ENCODE data around the gene C19orf33. TPM values are rescaled to one million over a fixed set of nuclear protein-coding genes. Genes with fewer than 3 reads are reported as not detected.

C19orf33 gene
- total RNA-seq, 1 donor from 2014 or later = 267 TPM

GRCh38 chr19:38316477-38317067, 12.5 kb downstream of the C19orf33 start:
- no peak for DNase-seq (ENCODE audit: low read depth)
- peak overlapping the region; percentile 51 for H3K4me3 ChIP-seq (ENCODE audit: low read depth, low read length)

GRCh38 chr19:38317104-38317612, 13.1 kb downstream of the C19orf33 start:
- H3K4me3 ChIP-seq (ENCODE audit: low read depth, low read length) = no peak overlapping the region
- TF ChIP-seq CTCF (conservative IDR thresholded peaks at IDR 0.05; ENCODE audit: low read depth, low read length) = no peak
- DNase-seq (ENCODE audit: low read depth) = no peak

More at GRCh38 chr19:38316477-38317067, 12.5 kb downstream of the C19orf33 start:
- TF ChIP-seq CTCF (conservative IDR thresholded peaks at IDR 0.05; ENCODE audit: low read depth, low read length) = no peak

GRCh38 chr19:38318660-38319059, 14.6 kb downstream of the C19orf33 start:
- no peak for TF ChIP-seq CTCF (conservative IDR thresholded peaks at IDR 0.05; ENCODE audit: low read depth, low read length)
- no peak for DNase-seq (ENCODE audit: low read depth)
- H3K4me3 ChIP-seq (ENCODE audit: low read depth, low read length) = no peak overlapping the region

GRCh38 chr19:38319421-38320258, 15.6 kb downstream of the C19orf33 start, which contains the start of gene KCNK6:
Gene KCNK6, plus strand, starts transcription at chr19:38319845. Its CDS starts 106 bp downstream, at chr19:38319951.
- DNase-seq (ENCODE audit: low read depth) = no peak
- peak within 1 kb of the TSS; percentile 82 for H3K4me3 ChIP-seq (ENCODE audit: low read depth, low read length)
- TF ChIP-seq CTCF (conservative IDR thresholded peaks at IDR 0.05; ENCODE audit: low read depth, low read length) = no peak

GRCh38 chr19:38320969-38321339, 16.9 kb downstream of the C19orf33 start:
- no peak for DNase-seq (ENCODE audit: low read depth)
- TF ChIP-seq CTCF (conservative IDR thresholded peaks at IDR 0.05; ENCODE audit: low read depth, low read length) = no peak
- H3K4me3 ChIP-seq (ENCODE audit: low read depth, low read length) = no peak overlapping the region

GRCh38 chr19:38321646-38322196, 17.7 kb downstream of the C19orf33 start:
- no peak for TF ChIP-seq CTCF (conservative IDR thresholded peaks at IDR 0.05; ENCODE audit: low read depth, low read length)
- no peak for DNase-seq (ENCODE audit: low read depth)
- H3K4me3 ChIP-seq (ENCODE audit: low read depth, low read length) = no peak overlapping the region

All from epithelial cell of proximal tubule (primary cell).